ENCODE results near the gene SF3A2.
"Not testable (repeated sequence)": the region's sequence is repeated elsewhere in the genome, so short reads cannot be mapped to it uniquely, and the experiment has no call there.

Gene SF3A2

DNA sequence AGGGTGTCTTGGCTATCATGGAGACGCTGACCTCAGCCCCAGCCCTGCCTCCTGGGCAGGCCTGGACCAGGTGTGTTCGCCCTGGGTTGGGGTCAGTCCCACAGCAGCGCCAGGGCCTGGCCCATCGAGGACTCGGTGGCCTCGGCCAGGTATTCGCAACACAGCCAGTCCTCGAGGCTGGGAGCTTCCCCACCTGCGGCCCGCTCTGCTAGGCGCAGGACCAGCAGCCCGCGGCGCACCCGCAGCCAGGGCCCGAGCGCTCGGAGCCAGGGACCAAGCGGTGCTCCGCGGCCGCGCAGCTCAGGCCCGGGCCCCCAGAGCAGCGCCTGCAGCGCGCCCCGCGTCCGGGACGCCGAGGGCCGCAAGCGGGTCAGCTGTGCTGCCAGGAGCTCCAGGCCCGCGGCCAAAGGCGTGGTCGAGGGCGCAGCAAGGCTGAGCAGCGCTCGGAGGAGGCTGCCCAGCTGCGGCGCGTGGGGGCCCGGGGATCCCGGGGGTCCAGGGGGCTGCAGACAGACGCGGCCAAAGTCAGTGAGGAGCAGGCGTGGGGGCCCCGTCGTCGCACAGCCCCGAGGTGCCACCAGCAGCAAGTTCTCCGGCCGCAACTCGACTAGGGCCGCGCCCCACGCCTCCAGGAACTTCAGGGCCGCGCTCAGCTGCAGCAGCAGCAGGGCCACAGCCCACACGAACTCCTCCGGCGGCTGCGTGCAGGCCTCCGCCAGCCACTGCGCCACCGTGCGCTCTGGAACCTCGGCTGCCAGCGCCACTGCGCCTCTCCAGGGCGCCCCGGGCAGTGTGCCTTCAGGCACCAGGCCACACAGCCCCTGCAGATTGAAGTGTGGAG, 39.2 kb downstream of the SF3A2 start:
- Mint-ChIP-seq H3K9me3 (no peaks in the 10 kb centered on the region), H3K36me3 (ENCODE audit: insufficient read depth) (peaks cover 75% of the 10 kb centered on the region)

DNA sequence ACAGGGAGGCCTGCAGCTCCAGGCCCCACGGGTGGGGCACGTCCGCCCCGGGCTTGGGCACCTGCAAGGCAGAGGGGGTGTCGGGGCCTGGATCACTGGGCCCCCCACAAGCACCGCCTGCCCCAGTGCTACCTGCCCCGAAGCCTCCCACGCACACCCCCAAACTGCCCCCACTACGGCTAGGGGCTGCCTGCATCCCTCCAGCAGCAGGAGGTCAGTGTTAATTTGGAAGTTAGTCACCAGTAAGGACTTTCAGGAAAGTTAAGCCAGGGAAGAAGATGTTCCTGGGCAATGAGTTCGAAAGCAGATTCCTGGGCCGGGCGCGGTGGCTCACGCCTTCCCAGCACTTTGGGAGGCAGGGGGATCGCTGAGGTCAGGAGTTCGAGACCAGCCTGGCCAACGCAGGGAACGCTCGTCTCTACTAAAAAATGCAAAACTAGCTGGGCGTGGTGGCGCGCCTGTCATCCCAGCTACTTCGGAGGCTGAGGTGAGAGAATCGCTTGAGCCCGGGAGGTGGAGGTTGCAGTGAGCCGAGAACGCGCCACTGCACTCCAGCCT, 39.9 kb downstream of the SF3A2 start:
- no peak for ATAC-seq (replicated peaks; ENCODE audit: extremely low read depth, poor library complexity, severe bottlenecking)
- Mint-ChIP-seq H3K4me1 (peaks cover 24% of the 10 kb centered on the region), H3K9me3 (no peaks in the 10 kb centered on the region), H3K27ac (ENCODE audit: low read depth) (peak overlapping the region; percentile 41), H3K4me3 (peak overlapping the region; percentile 43), H3K36me3 (ENCODE audit: insufficient read depth) (peaks cover 68% of the 10 kb centered on the region), H3K27me3 (no peaks in the 10 kb centered on the region)
- no peak for DNase-seq (ENCODE audit: low spot score in 2 of 2)

More for the DNA sequence above, 39.2 kb downstream of the SF3A2 start:
- Mint-ChIP-seq H3K4me3 (peak overlapping the region; percentile 43), H3K27ac (ENCODE audit: low read depth) (peak overlapping the region; percentile 96), H3K27me3 (no peaks in the 10 kb centered on the region), H3K4me1 (peaks cover 28% of the 10 kb centered on the region)
- no peak for ATAC-seq (replicated peaks; ENCODE audit: extremely low read depth, poor library complexity, severe bottlenecking)
- no peak for DNase-seq (ENCODE audit: low spot score in 2 of 2)

GRCh38 chr19:2277138-2277537, 40.5 kb downstream of the SF3A2 start:
- no peaks in the 10 kb centered on the region for H3K27me3 Mint-ChIP-seq
- H3K4me1 Mint-ChIP-seq, result peaks cover 25% of the 10 kb centered on the region
- peak overlapping the region; percentile 71 for H3K27ac Mint-ChIP-seq (ENCODE audit: low read depth)

GRCh38 chr19:2278459-2279158, 42.0 kb downstream of the SF3A2 start:
- Mint-ChIP-seq H3K9me3 (no peaks in the 10 kb centered on the region), H3K4me3 (peak overlapping the region; percentile 18), H3K36me3 (ENCODE audit: insufficient read depth) (peaks cover 54% of the 10 kb centered on the region), H3K27me3 (no peaks in the 10 kb centered on the region), H3K4me1 (peaks cover 18% of the 10 kb centered on the region), H3K27ac (ENCODE audit: low read depth) (peak overlapping the region; percentile 89)
- DNase-seq (ENCODE audit: low spot score in 2 of 2), result no peak
- no peak for ATAC-seq (replicated peaks; ENCODE audit: extremely low read depth, poor library complexity, severe bottlenecking)

More at GRCh38 chr19:2277138-2277537, 40.5 kb downstream of the SF3A2 start:
- no peaks in the 10 kb centered on the region for H3K9me3 Mint-ChIP-seq
- H3K4me3 Mint-ChIP-seq, result peak overlapping the region; percentile 61
- DNase-seq (ENCODE audit: low spot score in 2 of 2) (no peak), ATAC-seq (replicated peaks; ENCODE audit: extremely low read depth, poor library complexity, severe bottlenecking) (no peak)
- H3K36me3 Mint-ChIP-seq (ENCODE audit: insufficient read depth), result peaks cover 67% of the 10 kb centered on the region

DNA sequence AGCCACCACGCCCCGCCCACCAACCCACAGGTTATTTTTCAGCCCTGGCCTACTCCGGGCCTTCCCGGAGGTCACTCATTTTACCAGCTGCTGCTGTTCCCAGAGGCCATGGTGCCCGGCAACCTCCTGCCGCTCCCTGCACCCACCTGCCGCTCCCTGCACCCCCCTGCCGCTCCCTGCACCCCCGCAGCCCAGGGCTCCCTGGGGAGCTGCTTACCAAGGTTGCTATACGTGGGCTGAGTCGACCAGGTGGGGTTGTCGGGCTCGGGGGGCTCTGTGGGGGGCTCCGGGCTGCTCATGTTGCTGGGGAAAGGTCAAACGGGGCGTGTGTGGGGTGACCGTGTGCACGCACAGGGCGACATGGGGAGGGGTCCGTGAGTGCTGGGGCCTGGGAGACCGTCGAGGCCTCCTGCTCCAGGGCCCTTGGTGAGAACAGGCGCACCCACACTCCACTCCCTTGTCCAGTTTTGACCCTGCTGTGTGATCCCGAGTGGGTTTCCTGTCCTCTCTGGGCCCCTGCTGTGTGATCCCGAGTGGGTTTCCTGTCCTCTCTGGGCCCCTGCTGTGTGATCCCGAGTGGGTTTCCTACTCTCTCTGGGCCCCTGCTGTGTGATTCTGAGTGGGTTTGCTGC, 44.1 kb downstream of the SF3A2 start:
- H3K27ac Mint-ChIP-seq (ENCODE audit: low read depth), result no peak overlapping the region
- H3K27me3 Mint-ChIP-seq, result no peaks in the 10 kb centered on the region
- peaks cover 8% of the 10 kb centered on the region for H3K4me1 Mint-ChIP-seq
- H3K4me3 Mint-ChIP-seq, result peak overlapping the region; percentile 4
- ATAC-seq (replicated peaks; ENCODE audit: extremely low read depth, poor library complexity, severe bottlenecking) (no peak), DNase-seq (ENCODE audit: low spot score in 2 of 2) (no peak)
- H3K36me3 Mint-ChIP-seq (ENCODE audit: insufficient read depth), result peaks cover 50% of the 10 kb centered on the region
- H3K9me3 Mint-ChIP-seq, result no peaks in the 10 kb centered on the region

DNA sequence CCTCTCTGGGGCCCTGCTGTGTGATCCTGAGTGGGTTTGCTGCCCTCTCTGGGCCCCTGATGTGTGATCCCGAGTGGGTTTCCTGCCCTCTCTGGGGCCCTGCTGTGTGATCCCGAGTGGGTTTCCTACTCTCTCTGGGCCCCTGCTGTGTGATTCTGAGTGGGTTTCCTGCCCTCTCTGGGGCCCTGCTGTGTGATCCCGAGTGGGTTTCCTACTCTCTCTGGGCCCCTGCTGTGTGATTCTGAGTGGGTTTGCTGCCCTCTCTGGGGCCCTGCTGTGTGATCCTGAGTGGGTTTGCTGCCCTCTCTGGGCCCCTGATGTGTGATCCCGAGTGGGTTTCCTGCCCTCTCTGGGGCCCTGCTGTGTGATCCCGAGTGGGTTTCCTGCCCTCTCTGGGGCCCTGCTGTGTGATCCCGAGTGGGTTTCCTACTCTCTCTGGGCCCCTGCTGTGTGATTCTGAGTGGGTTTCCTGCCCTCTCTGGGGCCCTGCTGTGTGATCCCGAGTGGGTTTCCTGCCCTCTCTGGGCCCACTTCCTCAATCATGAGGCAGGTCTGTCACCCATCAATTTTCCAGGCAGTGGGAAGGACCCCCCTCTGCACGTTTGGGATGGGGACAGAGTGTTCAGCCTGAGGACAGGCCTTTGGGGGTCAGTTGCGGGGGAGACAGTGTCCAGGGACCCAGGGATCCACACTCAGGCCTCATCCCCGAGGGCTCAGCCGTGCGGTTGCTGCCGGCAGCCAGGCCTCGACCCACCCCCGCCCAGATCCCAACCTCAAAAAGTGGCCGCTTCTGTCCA, 44.8 kb downstream of the SF3A2 start:
- H3K27me3 Mint-ChIP-seq; H3K9me3 Mint-ChIP-seq; ATAC-seq (replicated peaks; ENCODE audit: extremely low read depth, poor library complexity, severe bottlenecking); DNase-seq (ENCODE audit: low spot score in 2 of 2); H3K4me1 Mint-ChIP-seq: not testable (repeated sequence)
- Mint-ChIP-seq H3K4me3 (peak overlapping the region; percentile 77), H3K27ac (ENCODE audit: low read depth) (peak overlapping the region; percentile 85), H3K36me3 (ENCODE audit: insufficient read depth) (peaks cover 51% of the 10 kb centered on the region)

GRCh38 chr19:2282062-2282861, 45.6 kb downstream of the SF3A2 start, which contains the start of gene PEAK3:
Gene PEAK3 (minus strand): TSS chr19:2282175. CDS start chr19:2280931, 1,244 bp downstream.
- H3K27ac Mint-ChIP-seq (ENCODE audit: low read depth), result peak within 1 kb of the TSS; percentile 85
- peaks cover 8% of the 10 kb centered on the region for H3K4me1 Mint-ChIP-seq
- no peaks in the 10 kb centered on the region for H3K27me3 Mint-ChIP-seq
- ATAC-seq (replicated peaks; ENCODE audit: extremely low read depth, poor library complexity, severe bottlenecking) (peak; percentile 50), DNase-seq (ENCODE audit: low spot score in 2 of 2) (no peak)
- H3K36me3 Mint-ChIP-seq (ENCODE audit: insufficient read depth), result peaks cover 46% of the 10 kb centered on the region
- no peaks in the 10 kb centered on the region for H3K9me3 Mint-ChIP-seq
- H3K4me3 Mint-ChIP-seq, result peak within 1 kb of the TSS; percentile 77

DNA sequence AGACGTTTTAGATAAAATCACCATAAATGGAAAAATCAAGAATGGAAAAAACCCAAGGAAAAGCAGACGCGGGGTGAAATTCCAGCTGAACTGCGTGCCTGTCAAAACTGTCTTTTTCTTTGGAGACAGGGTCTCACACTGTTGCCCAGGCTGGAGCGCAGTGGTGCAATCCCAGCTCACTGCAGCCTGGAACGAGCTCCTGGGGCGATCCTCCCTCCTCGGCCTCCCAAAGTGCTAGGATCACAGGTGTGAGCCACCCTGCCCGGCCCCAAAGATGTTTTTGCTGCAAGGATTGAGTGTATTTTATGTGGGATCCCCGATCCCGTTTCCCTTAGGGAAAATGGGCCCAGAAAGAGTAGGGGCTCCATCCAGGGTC, 46.2 kb downstream of the SF3A2 start:
- H3K9me3 Mint-ChIP-seq, result no peaks in the 10 kb centered on the region

GRCh38 chr19:2283835-2284507, 47.3 kb downstream of the SF3A2 start:
- no peak overlapping the region for H3K4me3 Mint-ChIP-seq
- ATAC-seq (replicated peaks; ENCODE audit: extremely low read depth, poor library complexity, severe bottlenecking), result no peak
- no peak overlapping the region for H3K27ac Mint-ChIP-seq (ENCODE audit: low read depth)

More for the DNA sequence above, 46.2 kb downstream of the SF3A2 start:
- no peaks in the 10 kb centered on the region for H3K27me3 Mint-ChIP-seq
- no peak for DNase-seq (ENCODE audit: low spot score in 2 of 2)
- no peak for ATAC-seq (replicated peaks; ENCODE audit: extremely low read depth, poor library complexity, severe bottlenecking)
- H3K4me1 Mint-ChIP-seq, result peaks cover 8% of the 10 kb centered on the region
- peak overlapping the region; percentile 77 for H3K4me3 Mint-ChIP-seq
- peak overlapping the region; percentile 85 for H3K27ac Mint-ChIP-seq (ENCODE audit: low read depth)
- H3K36me3 Mint-ChIP-seq (ENCODE audit: insufficient read depth), result peaks cover 43% of the 10 kb centered on the region

DNA sequence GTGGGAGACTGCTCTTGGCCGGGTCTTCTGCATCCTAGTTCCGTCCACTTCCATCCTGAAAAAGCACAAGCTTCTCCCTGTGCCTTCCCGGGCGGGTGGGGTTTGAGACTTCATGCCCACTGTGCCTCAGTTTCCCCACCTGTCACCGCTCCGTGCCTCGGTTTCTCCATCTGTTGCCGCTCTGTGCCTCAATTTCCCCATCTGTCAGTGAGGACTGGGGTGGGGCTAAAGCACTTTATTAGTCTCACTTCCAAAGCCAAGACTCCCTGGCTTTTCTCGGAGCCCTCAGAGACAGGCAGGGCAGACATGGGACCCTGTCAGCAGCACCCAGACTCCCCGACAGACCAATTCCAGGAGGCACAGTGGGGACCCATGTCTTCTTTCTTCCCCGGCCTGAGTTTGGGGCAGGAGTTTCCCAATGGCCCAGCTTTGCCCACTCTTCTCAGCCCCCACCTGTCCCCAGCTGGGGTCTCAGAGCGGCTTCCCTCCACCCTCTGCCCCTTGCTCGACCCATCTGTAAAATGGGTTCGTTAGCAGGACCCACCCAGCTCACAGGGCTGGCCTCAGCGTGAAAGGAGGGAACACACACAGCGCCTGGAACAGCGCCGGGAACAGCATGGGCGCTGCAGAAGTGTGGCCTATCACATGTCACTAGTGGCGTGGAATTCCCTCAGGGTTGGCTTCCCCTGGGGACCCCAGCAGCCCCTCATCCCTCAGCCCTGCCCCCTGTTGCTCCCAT, 49.9 kb downstream of the SF3A2 start:
- ATAC-seq (replicated peaks; ENCODE audit: extremely low read depth, poor library complexity, severe bottlenecking), result no peak
- peak overlapping the region; percentile 75 for H3K27ac Mint-ChIP-seq (ENCODE audit: low read depth)
- peaks cover 40% of the 10 kb centered on the region for H3K36me3 Mint-ChIP-seq (ENCODE audit: insufficient read depth)
- H3K4me3 Mint-ChIP-seq, result peak overlapping the region; percentile 18
- H3K9me3 Mint-ChIP-seq, result no peaks in the 10 kb centered on the region
- no peak for DNase-seq (ENCODE audit: low spot score in 2 of 2)
- H3K4me1 Mint-ChIP-seq, result peaks cover 29% of the 10 kb centered on the region
- no peaks in the 10 kb centered on the region for H3K27me3 Mint-ChIP-seq

More at GRCh38 chr19:2283835-2284507, 47.3 kb downstream of the SF3A2 start:
- Mint-ChIP-seq H3K27me3 (no peaks in the 10 kb centered on the region), H3K4me1 (peaks cover 18% of the 10 kb centered on the region), H3K36me3 (ENCODE audit: insufficient read depth) (peaks cover 38% of the 10 kb centered on the region), H3K9me3 (no peaks in the 10 kb centered on the region)
- DNase-seq (ENCODE audit: low spot score in 2 of 2), result no peak
